SK-N-SH (cell line): Measurements from ENCODE around the gene INHBE.

Experiments used
- GABPA ChIP-seq: IDR thresholded peaks from 2 replicates; pipeline ENCODE4 v1.4.0; 2012; ENCODE audit warnings: low read depth, mild to moderate bottlenecking
- MXI1 ChIP-seq: IDR thresholded peaks from 2 replicates; pipeline ENCODE4 v1.6.1; 2012; ENCODE audit warnings: mild to moderate bottlenecking, low read depth, low read length, improper control_type of control experiment
- POLR2AphosphoS5 ChIP-seq: IDR thresholded peaks from 2 replicates; pipeline ENCODE4 v1.6.1; 2012; ENCODE audit warnings: low read depth, low read length
- RXRA ChIP-seq: IDR thresholded peaks from 2 replicates; pipeline ENCODE4 v1.4.0; 2012; ENCODE audit warnings: low read depth, mild to moderate bottlenecking, borderline replicate concordance

GRCh38 chr12:57470286-57470969 is 15.3 kb downstream of the INHBE start:
- TF ChIP-seq GABPA (no peak), RXRA (no peak), MXI1 (no peak), POLR2AphosphoS5 (no peak)
